Heart right ventricle (tissue), 16 donors: ENCODE results near the gene FGF1. TPM values are rescaled to one million over a fixed set of nuclear protein-coding genes. Genes with fewer than 3 reads are reported as not detected.
A peak's percentile ranks its signal among the peaks of the same experiment; 100 is the strongest.

Source experiments
- ATAC-seq, 8 donors: fragments of 200-7000 bp; cut with Tn5 transposase; one replicate each; pipeline ENCODE4 v1.9.1; 2020; ENCODE audit warnings: mild to moderate bottlenecking in 8 of 8, moderate library complexity in 8 of 8, moderate number of reproducible peaks in 1 of 8
- DNase-seq, 2 donors: peaks; one replicate each; pipeline ENCODE4 v3.0.0-alpha.2; 2020
- H3K27ac ChIP-seq, 10 donors: fragments of 200-600 bp; sonication (generic) in 2 of 10; one replicate each; pipeline versions ENCODE4 v1.5.0 to v1.8.0; 2020 to 2022; ENCODE audit warnings: mild to moderate bottlenecking in 3 of 10
- H3K27me3 ChIP-seq, 7 donors: fragments of 200-600 bp; one replicate each; pipeline ENCODE4 v1.8.0; 2021 to 2022; ENCODE audit warnings: mild to moderate bottlenecking in 2 of 7
- H3K36me3 ChIP-seq, 9 donors: fragments of 200-600 bp; sonication (generic) in 1 of 9; one replicate each; pipeline versions ENCODE4 v1.5.0 to v1.8.0; 2020 to 2022; ENCODE audit warnings: mild to moderate bottlenecking in 2 of 9
- H3K4me1 ChIP-seq, 9 donors: fragments of 200-600 bp; sonication (generic) in 1 of 9; one replicate each; pipeline versions ENCODE4 v1.5.0 to v1.8.0; 2020 to 2022; ENCODE audit warnings: mild to moderate bottlenecking in 4 of 9
- H3K4me3 ChIP-seq, 10 donors: fragments of 200-600 bp; sonication (generic) in 2 of 10; one replicate each; pipeline versions ENCODE4 v1.5.0 to v1.8.0; 2020 to 2022; ENCODE audit warnings: mild to moderate bottlenecking in 7 of 10, moderate library complexity in 2 of 10
- H3K9me3 ChIP-seq, 11 donors: fragments of 200-600 bp in 10 of 11; sonication (generic) in 2 of 11; one replicate each; pipeline versions ENCODE4 v1.5.0 to v1.8.0; 2013 to 2022; ENCODE audit warnings: mild to moderate bottlenecking in 2 of 11, control low read depth in 1 of 11, moderate library complexity in 1 of 11
- WGBS, 2 donors: extraction: QIAGEN DNeasy Blood & Tissue Kit; methylation state at CpG; one replicate each; pipeline ENCODE4 v1.1.7; 2013; ENCODE audit warnings: inconsistent platforms in 1 of 2; 5-methylcytosine and 5-hydroxymethylcytosine counted together
- intact Hi-C, 10 donors: fragments of 100-400 bp; cut with DNase I; formaldehyde crosslinking; loops; one replicate each; pipeline versions ENCODE4 v1.11.1 to v1.14.2; 2022
- polyA plus RNA-seq, 2 donors: library from polyadenylated mRNA; stranded (reverse); fragments of 200-250 nt; gene quantifications; one replicate each; pipeline ENCODE4 v1.2.3, GENCODE V29; 2013
- total RNA-seq, 10 donors: library from RNA; stranded (reverse); fragmentation: NEBNext Ultra II Directional in 3 of 10; extraction: Animal tissue kit (Norgen Biotek cat#: 25700) in 3 of 10; gene quantifications; one replicate each; pipeline versions ENCODE4 v1.2.1 to v1.2.4, GENCODE V29; 2021 to 2023
- TF ChIP-seq, protein P1 (sequence below), 9 donors: fragments of 200-600 bp; sonication (generic) in 2 of 9; IDR thresholded peaks; one replicate each; pipeline versions ENCODE4 v1.5.0 to v1.8.0; 2021 to 2022; ENCODE audit warnings: antibody characterized with exemption in 9 of 9, mild to moderate bottlenecking in 5 of 9, moderate library complexity in 1 of 9
- donor health status: Arrhythmogenic right ventricular cardiomyopathy.
- donor health status: ischemic (EF 13 %, LVEDD 7.1; RV severe dilation, severe dysfunction).
- donor health status: healthy with polysubstance abuse.
- donor health status: DM: no; HTN: yes; CAD: no.
- donor health status: DM: no; HTN: no; CAD: no.
- donor health status: ischemic (EF 25% LVEDD 6.9; RV normal size, moderate dysfunction).
- donor health status: ischemic (EF 25% LVEDD 5.7; RV mildly dilated, moderate dysfunction).
- donor health status: healthy.
- donor health status: DM: yes; HTN: yes; CAD: no.
- donor health status: Ischemic cardiomyopathy.
- donor health status: ischemic (EF 35%, LVEDD 5.7; RV mildly dilated, moderate dysfunction).
- donor health status: nonischemic (EF 11% LVEDD 7.7; RV severe dilation, severe dysfunction).
- donor health status: DM: yes; HTN: yes; CAD: no.
- donor health status: PGD.
- donor health status: ischemic (EF 29% LVEDD 5.4; RV normal size, mild dysfunction).
- donor health status: nonischemic (EF 23%, LVEDD 6.1; RV moderate dilation, normal function).

Gene FGF1
- total and polyA plus RNA-seq, 12 donors, result 5.1 to 110 (median 53.7) TPM

DNA sequence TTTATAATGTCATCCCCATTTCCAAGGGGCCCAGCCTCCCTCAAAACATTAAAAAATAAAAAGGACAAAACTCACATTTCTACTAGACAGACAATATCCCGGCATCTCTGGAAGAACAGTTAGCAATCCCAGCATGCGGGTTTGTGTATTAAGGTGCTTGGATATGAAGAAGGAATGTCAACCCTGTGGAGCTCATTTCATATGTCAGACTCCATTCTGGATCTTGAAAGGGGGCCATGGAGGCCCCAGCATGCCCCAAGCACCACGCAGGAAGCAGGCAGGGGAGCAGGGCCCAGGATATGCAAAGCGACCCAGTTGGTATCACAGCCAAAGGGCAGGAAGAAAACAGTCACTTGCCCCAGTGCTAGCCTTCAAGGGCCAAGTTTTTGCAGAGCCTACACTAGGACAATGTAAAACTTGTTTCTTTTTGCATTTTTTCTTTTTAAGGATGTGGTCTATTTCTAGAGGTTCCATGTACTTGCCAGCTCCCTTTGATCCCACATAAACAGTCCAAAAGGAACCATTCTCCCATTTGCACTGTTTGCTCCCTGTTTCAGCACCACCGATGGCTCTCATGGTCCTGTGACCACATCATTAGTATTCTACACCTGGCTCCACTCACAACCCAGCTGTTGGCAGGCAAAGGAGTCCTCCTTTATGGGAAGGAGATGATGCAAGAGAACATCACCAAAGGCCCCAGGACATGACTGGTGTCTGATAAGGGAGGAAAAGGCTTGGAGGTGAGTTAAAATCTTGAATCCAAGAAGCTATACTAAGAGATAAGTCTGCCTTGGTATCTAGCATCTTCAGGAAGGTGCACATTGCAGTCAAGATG lies 58.3 kb downstream of the FGF1 start:
- intact Hi-C loops, result no loop called here
- 88 to 90% methylated on average over 5 of the region's 5 CpGs for WGBS, 2 donors
- no peak overlapping the region for H3K4me3 ChIP-seq
- no peaks in the 10 kb centered on the region for H3K36me3 ChIP-seq
- peaks cover 13 to 65% (median 44%) of the 10 kb centered on the region in 9 donors for H3K4me1 ChIP-seq
- H3K27me3 ChIP-seq, result no peaks in the 10 kb centered on the region
- no peak for DNase-seq
- no peak for ATAC-seq
- peak overlapping the region in 1 of 10 donors; percentile 66 for H3K27ac ChIP-seq
- H3K9me3 ChIP-seq, result no peaks in the 10 kb centered on the region
- TF ChIP-seq, protein P1, sequence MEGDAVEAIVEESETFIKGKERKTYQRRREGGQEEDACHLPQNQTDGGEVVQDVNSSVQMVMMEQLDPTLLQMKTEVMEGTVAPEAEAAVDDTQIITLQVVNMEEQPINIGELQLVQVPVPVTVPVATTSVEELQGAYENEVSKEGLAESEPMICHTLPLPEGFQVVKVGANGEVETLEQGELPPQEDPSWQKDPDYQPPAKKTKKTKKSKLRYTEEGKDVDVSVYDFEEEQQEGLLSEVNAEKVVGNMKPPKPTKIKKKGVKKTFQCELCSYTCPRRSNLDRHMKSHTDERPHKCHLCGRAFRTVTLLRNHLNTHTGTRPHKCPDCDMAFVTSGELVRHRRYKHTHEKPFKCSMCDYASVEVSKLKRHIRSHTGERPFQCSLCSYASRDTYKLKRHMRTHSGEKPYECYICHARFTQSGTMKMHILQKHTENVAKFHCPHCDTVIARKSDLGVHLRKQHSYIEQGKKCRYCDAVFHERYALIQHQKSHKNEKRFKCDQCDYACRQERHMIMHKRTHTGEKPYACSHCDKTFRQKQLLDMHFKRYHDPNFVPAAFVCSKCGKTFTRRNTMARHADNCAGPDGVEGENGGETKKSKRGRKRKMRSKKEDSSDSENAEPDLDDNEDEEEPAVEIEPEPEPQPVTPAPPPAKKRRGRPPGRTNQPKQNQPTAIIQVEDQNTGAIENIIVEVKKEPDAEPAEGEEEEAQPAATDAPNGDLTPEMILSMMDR (IDR thresholded peaks at IDR 0.05), result no peak

GRCh38 chr5:142626786-142627185 lies 59.1 kb downstream of the FGF1 start:
- TF ChIP-seq, protein P1 (IDR thresholded peaks at IDR 0.05), result no peak
- DNase-seq, result no peak

DNA sequence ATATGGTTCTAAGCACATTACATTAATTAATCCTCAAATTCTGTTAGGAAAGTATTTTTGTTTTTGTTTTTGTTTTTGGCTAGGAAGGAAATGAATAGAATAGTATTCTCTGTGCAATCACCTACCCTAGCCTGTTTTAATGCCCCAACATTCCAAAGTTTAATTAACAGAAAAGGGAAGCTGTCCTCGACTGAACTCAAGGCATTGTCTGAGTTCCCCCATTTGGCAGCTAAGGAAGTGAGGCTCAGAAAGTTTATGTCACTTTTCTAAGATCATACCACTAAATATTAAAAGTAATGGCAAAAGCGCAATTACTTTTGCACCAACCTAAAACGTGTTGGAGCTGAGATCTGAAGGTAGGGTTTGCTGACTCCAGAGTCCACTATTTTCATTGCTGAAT lies 59.8 kb downstream of the FGF1 start:
- Histone ChIP-seq H3K27me3 (no peaks in the 10 kb centered on the region), H3K36me3 (no peaks in the 10 kb centered on the region), H3K27ac (peak overlapping the region in 7 of 10 donors; percentile 13 to 66 (median 40)), H3K4me3 (no peak overlapping the region), H3K4me1 (peaks cover 13 to 52% (median 33%) of the 10 kb centered on the region in 9 donors), H3K9me3 (no peaks in the 10 kb centered on the region)
- TF ChIP-seq, protein P1 (IDR thresholded peaks at IDR 0.05), result no peak
- no peak for DNase-seq
- intact Hi-C loops, result no loop called here
- 52 to 61% methylated on average over 3 of the region's 3 CpGs for WGBS, 2 donors
- ATAC-seq, result peak in 5 of 8 donors; percentile 15 to 41 (median 28)

More at GRCh38 chr5:142626786-142627185, 59.1 kb downstream of the FGF1 start:
- peak overlapping the region in 6 of 10 donors; percentile 19 to 66 (median 43) for H3K27ac ChIP-seq
- intact Hi-C loops, result no loop called here
- H3K4me1 ChIP-seq, result peaks cover 13 to 59% (median 39%) of the 10 kb centered on the region in 9 donors
- H3K27me3 ChIP-seq, result no peaks in the 10 kb centered on the region
- H3K9me3 ChIP-seq, result no peaks in the 10 kb centered on the region
- no peak overlapping the region for H3K4me3 ChIP-seq
- WGBS, 2 donors, result 75 to 78% methylated on average over 2 of the region's 2 CpGs
- H3K36me3 ChIP-seq, result no peaks in the 10 kb centered on the region
- ATAC-seq, result peak in 1 of 8 donors; percentile 29

GRCh38 chr5:142621227-142621626 lies 64.7 kb downstream of the FGF1 start:
- Histone ChIP-seq H3K27me3 (no peaks in the 10 kb centered on the region), H3K9me3 (peaks cover 0 to 8% (median 0%) of the 10 kb centered on the region in 11 donors), H3K4me1 (peaks cover 10 to 37% (median 20%) of the 10 kb centered on the region in 9 donors), H3K27ac (peak overlapping the region in 1 of 10 donors; percentile 29), H3K36me3 (no peaks in the 10 kb centered on the region), H3K4me3 (no peak overlapping the region)
- TF ChIP-seq, protein P1 (IDR thresholded peaks at IDR 0.05), result no peak
- DNase-seq (no peak), ATAC-seq (no peak)
- 87 to 88% methylated on average over 3 of the region's 3 CpGs for WGBS, 2 donors
- intact Hi-C loops, result no loop called here
